HEK293T (cell line): ENCODE data around the gene HUS1B.

Source experiments
- CTCF ChIA-PET: fragments of 350-600 bp; formaldehyde crosslinking; extraction: SDS; loops from one replicate; lab custom pipeline; 2021; ENCODE audit warnings: antibody characterized with exemption, inconsistent platforms; lab: Yijun Ruan, JAX
- POLR2A ChIA-PET: fragments of 350-600 bp; formaldehyde crosslinking; extraction: SDS; loops from one replicate; lab custom pipeline; 2020; ENCODE audit warnings: antibody characterized with exemption, inconsistent platforms; lab: Yijun Ruan, JAX
- DNase-seq: peaks from one replicate; pipeline ENCODE4 v3.0.0; 2012; ENCODE audit warnings: mixed read lengths; ENCODE audit errors: extremely low spot score
- ARNT ChIP-seq: fragments of 450-650 bp; IDR thresholded peaks from 2 replicates; pipeline ENCODE4 v1.6.1; 2017; ENCODE audit warnings: mild to moderate bottlenecking
- BHLHE40 ChIP-seq: fragments of 450-650 bp; IDR thresholded peaks from 2 replicates; pipeline ENCODE4 v1.6.1; 2016; ENCODE audit warnings: mild to moderate bottlenecking, moderate library complexity, borderline replicate concordance
- CTBP1 ChIP-seq: fragments of 450-650 bp; IDR thresholded peaks from 2 replicates; pipeline ENCODE4 v1.6.1; 2016; ENCODE audit warnings: borderline replicate concordance
- ELF4 ChIP-seq: fragments of 450-650 bp; IDR thresholded peaks from 2 replicates; pipeline ENCODE4 v1.6.1; 2017; ENCODE audit warnings: antibody characterized with exemption
- FOXA1 ChIP-seq: fragments of 450-650 bp; IDR thresholded peaks from 2 replicates; pipeline ENCODE4 v1.6.1; 2016; ENCODE audit warnings: mild to moderate bottlenecking
- FOXK2 ChIP-seq: fragments of 450-650 bp; IDR thresholded peaks from 2 replicates; pipeline ENCODE4 v1.6.1; 2016; ENCODE audit warnings: mild to moderate bottlenecking
- FOXM1 ChIP-seq: fragments of 450-650 bp; IDR thresholded peaks from 2 replicates; pipeline ENCODE4 v1.6.1; 2017; ENCODE audit warnings: mild to moderate bottlenecking, borderline replicate concordance
- HDGF ChIP-seq: fragments of 450-650 bp; IDR thresholded peaks from 2 replicates; pipeline ENCODE4 v1.6.1; 2017; ENCODE audit warnings: antibody characterized with exemption, borderline replicate concordance
- L3MBTL2 ChIP-seq: fragments of 450-650 bp; conservative IDR thresholded peaks from 2 replicates; pipeline ENCODE4 v1.6.1; 2016; ENCODE audit warnings: mild to moderate bottlenecking
- LEF1 ChIP-seq: fragments of 450-650 bp; IDR thresholded peaks from 2 replicates; pipeline ENCODE4 v1.6.1; 2017; ENCODE audit warnings: mild to moderate bottlenecking, borderline replicate concordance
- NFRKB ChIP-seq: fragments of 450-650 bp; IDR thresholded peaks from 2 replicates; pipeline ENCODE4 v1.6.1; 2016; ENCODE audit warnings: mild to moderate bottlenecking, moderate library complexity
- SP1 ChIP-seq: fragments of 450-650 bp; IDR thresholded peaks from 2 replicates; pipeline ENCODE4 v1.6.1; 2017
- SUZ12 ChIP-seq: fragments of 450-650 bp; IDR thresholded peaks from 2 replicates; pipeline ENCODE4 v1.6.1; 2016; ENCODE audit warnings: mild to moderate bottlenecking
- TARDBP ChIP-seq: fragments of 450-650 bp; IDR thresholded peaks from 2 replicates; pipeline ENCODE4 v1.6.1; 2016
- ZNF384 ChIP-seq: fragments of 450-650 bp; IDR thresholded peaks from 2 replicates; pipeline ENCODE4 v1.6.1; 2016
- TF ChIP-seq, protein P1 (sequence below): fragments of 450-650 bp; IDR thresholded peaks from 2 replicates; pipeline ENCODE4 v1.6.1; 2016

The HUS1B gene

DNA sequence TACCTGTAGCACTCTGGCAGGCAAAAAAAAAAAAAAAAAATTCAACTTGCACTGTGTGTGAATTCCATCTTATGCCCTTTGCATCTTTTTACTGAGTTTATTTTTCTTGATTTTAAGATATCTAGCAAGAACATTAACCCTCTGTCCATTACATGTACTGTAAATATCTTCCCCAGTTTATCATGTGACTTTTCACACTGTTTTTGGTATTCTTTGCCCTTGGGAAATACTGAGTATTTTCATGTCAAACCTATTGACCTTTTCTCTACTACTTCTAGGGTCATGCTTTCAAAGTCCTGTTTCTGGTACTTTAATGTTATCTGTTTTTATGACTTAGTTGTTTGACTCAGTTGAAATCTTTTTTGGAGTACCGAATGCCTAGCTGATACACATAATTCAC lies 843 bp upstream of the HUS1B start:
- CTCF ChIA-PET: no interaction called here
- POLR2A ChIA-PET: no interaction called here
- TF ChIP-seq, protein P1, sequence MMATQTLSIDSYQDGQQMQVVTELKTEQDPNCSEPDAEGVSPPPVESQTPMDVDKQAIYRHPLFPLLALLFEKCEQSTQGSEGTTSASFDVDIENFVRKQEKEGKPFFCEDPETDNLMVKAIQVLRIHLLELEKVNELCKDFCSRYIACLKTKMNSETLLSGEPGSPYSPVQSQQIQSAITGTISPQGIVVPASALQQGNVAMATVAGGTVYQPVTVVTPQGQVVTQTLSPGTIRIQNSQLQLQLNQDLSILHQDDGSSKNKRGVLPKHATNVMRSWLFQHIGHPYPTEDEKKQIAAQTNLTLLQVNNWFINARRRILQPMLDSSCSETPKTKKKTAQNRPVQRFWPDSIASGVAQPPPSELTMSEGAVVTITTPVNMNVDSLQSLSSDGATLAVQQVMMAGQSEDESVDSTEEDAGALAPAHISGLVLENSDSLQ: no peak
- TF ChIP-seq NFRKB (no peak), ZNF384 (no peak)
- no peak for DNase-seq

- POLR2A ChIA-PET: no interaction called here
- TF ChIP-seq CTBP1 (no peak), NFRKB (no peak), FOXM1 (no peak), TARDBP (no peak), SUZ12 (no peak), HDGF (no peak), BHLHE40 (no peak), ARNT (no peak), ZNF384 (no peak), L3MBTL2 (no peak), FOXA1 (no peak), SP1 (no peak), LEF1 (no peak)
- TF ChIP-seq, protein P1: no peak
- CTCF ChIA-PET: no interaction called here
- DNase-seq: no peak
These were observed 2.8 kb downstream of the HUS1B start for GRCh38 chr6:654136-654535.

- ChIA-PET POLR2A (no interaction called here), CTCF (no interaction called here)
- TF ChIP-seq L3MBTL2 (no peak; the same call in 1 of the 2 replicates), FOXK2 (no peak), NFRKB (no peak), FOXA1 (no peak), FOXM1 (no peak), ZNF384 (no peak), ELF4 (no peak), TARDBP (no peak), HDGF (no peak), LEF1 (no peak), SP1 (no peak), CTBP1 (no peak), BHLHE40 (no peak), ARNT (no peak), SUZ12 (no peak)
- TF ChIP-seq, protein P1: no peak
- no peak for DNase-seq
These were observed 4.0 kb downstream of the HUS1B start for GRCh38 chr6:652865-653264.

GRCh38 chr6:650098-650497 lies 6.8 kb downstream of the HUS1B start:
- TF ChIP-seq LEF1 (no peak), CTBP1 (no peak), FOXK2 (no peak), ARNT (no peak), BHLHE40 (no peak), FOXA1 (no peak), FOXM1 (no peak), TARDBP (no peak), ZNF384 (no peak), NFRKB (no peak), ELF4 (no peak), SP1 (no peak), L3MBTL2 (no peak), HDGF (no peak), SUZ12 (no peak)
- TF ChIP-seq, protein P1: no peak
- DNase-seq: no peak
- ChIA-PET CTCF (interaction anchor here (1.1 kb wide), 1 partner anchor 139 kb away, joined by 3 read pairs; no protein-coding TSS in a partner anchor), POLR2A (interaction anchor here (1.3 kb wide), 1 partner anchor 12 kb away, joined by 4 read pairs; no protein-coding TSS in a partner anchor)

DNA sequence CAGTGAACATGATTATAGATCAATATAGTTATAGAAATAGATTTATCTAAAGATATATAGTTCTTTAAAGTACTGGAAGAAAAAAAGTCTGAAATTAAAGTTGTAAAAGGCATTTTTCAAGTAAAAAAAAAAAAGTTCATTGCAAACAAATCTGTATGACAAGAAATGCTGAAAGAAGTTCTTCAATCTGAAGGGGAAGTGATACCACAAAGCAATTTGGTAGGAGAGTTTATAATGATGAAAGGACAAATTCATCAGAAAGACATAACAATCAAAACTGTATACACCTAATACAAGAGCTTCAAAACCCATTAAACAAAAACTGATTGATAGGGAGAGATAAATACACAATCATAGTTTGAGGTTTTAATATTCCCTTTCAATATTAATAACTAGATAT lies 14.1 kb downstream of the HUS1B start:
- ChIA-PET CTCF (no interaction called here), POLR2A (no interaction called here)
- TF ChIP-seq HDGF: no peak
- no peak for TF ChIP-seq NFRKB
- no peak for TF ChIP-seq FOXK2
- TF ChIP-seq ARNT: no peak
- TF ChIP-seq ZNF384: no peak
- no peak for TF ChIP-seq SP1
- DNase-seq: no peak

GRCh38 chr6:641225-641985 lies 15.5 kb downstream of the HUS1B start:
- CTCF ChIA-PET: no interaction called here
- no peak for DNase-seq

More at GRCh38 chr6:641225-641985, 15.5 kb downstream of the HUS1B start:
- POLR2A ChIA-PET: no interaction called here
- TF ChIP-seq FOXM1 (no peak), ARNT (no peak), CTBP1 (no peak), FOXA1 (no peak), NFRKB (no peak), SUZ12 (no peak), LEF1 (no peak), SP1 (no peak), HDGF (no peak), L3MBTL2 (no peak), FOXK2 (no peak), ELF4 (no peak), TARDBP (no peak), BHLHE40 (no peak)
- TF ChIP-seq, protein P1: no peak
